H1 (cell line): ENCODE data around the gene FKBP2. TPM values are rescaled to one million over a fixed set of nuclear protein-coding genes. Genes with fewer than 3 reads are reported as not detected.
A peak's percentile ranks its signal among the peaks of the same experiment; 100 is the strongest.

Experiments
- BRCA1 ChIP-seq: IDR thresholded peaks from 2 replicates; pipeline ENCODE4 v1.6.1; 2012; ENCODE audit warnings: low read depth, low read length, improper control_type of control experiment
- CREB1 ChIP-seq: IDR thresholded peaks from 2 replicates; pipeline ENCODE4 v1.6.1; 2012; ENCODE audit warnings: inconsistent platforms
- HDAC2 ChIP-seq, 2 experiments: fragments of 300-600 bp in 1 of 2; sonication (generic) in 1 of 2; IDR thresholded peaks; 2 replicates each; pipeline ENCODE4 v1.6.1; 2011 to 2012; ENCODE audit warnings: low read depth in 2 of 2, low read length in 2 of 2, mild to moderate bottlenecking in 2 of 2, moderate library complexity in 2 of 2, borderline replicate concordance in 1 of 2, inconsistent platforms in 1 of 2
- HDAC6 ChIP-seq: IDR thresholded peaks from one replicate; pipeline ENCODE4 v1.7.1; 2012; ENCODE audit warnings: low read depth, mild to moderate bottlenecking, inconsistent platforms, low read length, moderate library complexity
- JUN ChIP-seq: IDR thresholded peaks from 2 replicates; pipeline ENCODE4 v1.6.1; 2011; ENCODE audit warnings: low read depth, mild to moderate bottlenecking, improper control_type of control experiment, low read length
- JUND ChIP-seq: IDR thresholded peaks from 2 replicates; pipeline ENCODE4 v1.6.1; 2011; ENCODE audit warnings: mild to moderate bottlenecking, improper control_type of control experiment, low read length
- MAX ChIP-seq: IDR thresholded peaks from 2 replicates; pipeline ENCODE4 v1.6.1; 2012; ENCODE audit warnings: inconsistent platforms
- PHF8 ChIP-seq: fragments of 200-600 bp; sonication (generic); conservative IDR thresholded peaks from 2 replicates; pipeline ENCODE4 v1.7.1; 2012; ENCODE audit warnings: low read depth, mild to moderate bottlenecking, inconsistent platforms, low read length, moderate library complexity
- SIN3A ChIP-seq, 2 experiments: IDR thresholded peaks in 1 of 2; conservative IDR thresholded peaks in 1 of 2; 2 replicates each; pipeline ENCODE4 v1.6.1; 2011 to 2012; ENCODE audit warnings: low read length in 2 of 2, improper control_type of control experiment in 1 of 2, low read depth in 1 of 2, mild to moderate bottlenecking in 1 of 2
- SP1 ChIP-seq: IDR thresholded peaks from 2 replicates; pipeline ENCODE4 v1.6.1; 2011; ENCODE audit warnings: low read depth, low read length
- SUZ12 ChIP-seq: fragments of 200-600 bp; sonication (generic); IDR thresholded peaks from 2 replicates; pipeline ENCODE4 v1.6.1; 2012; ENCODE audit warnings: mild to moderate bottlenecking, inconsistent platforms, low read length, moderate library complexity, mixed read lengths
- TAF1 ChIP-seq: IDR thresholded peaks from 2 replicates; pipeline ENCODE4 v1.6.1; 2011; ENCODE audit warnings: mild to moderate bottlenecking, low read depth, low read length
- TAF7 ChIP-seq: optimal IDR thresholded peaks from 2 replicates; pipeline ENCODE3; 2011; ENCODE audit warnings: low read depth, mild to moderate bottlenecking, inconsistent platforms, low read length, moderate library complexity, borderline replicate concordance
- polyA plus RNA-seq, 7 experiments: library from polyadenylated mRNA; depleted of rRNA in 3 of 7; stranded (reverse) in 5 of 7; unstranded in 2 of 7; fragments of >200 nt in 5 of 7; fragments of 200-250 nt in 2 of 7; gene quantifications; 1 replicate in 5 of 7; 2 replicates in 1 of 7; 4 replicates in 1 of 7; pipeline versions ENCODE4 v1.2.1 to v1.2.3, GENCODE V29; 2011 to 2013; ENCODE audit warnings: missing spikeins in 2 of 7, mixed read lengths in 2 of 7
- total RNA-seq: library from RNA; stranded (reverse); fragmentation: NEBNext Ultra II Directional; extraction: Animal tissue kit (Norgen Biotek cat#: 25700); gene quantifications from 2 replicates; pipeline ENCODE4 v1.2.1, GENCODE V29; 2021

FKBP2 gene
- total and polyA plus RNA-seq, 2 of the 8 experiments (the other 6 are each of a cell fraction or from before 2014, with no cell fraction given) = 41.7 to 52.5 TPM

DNA sequence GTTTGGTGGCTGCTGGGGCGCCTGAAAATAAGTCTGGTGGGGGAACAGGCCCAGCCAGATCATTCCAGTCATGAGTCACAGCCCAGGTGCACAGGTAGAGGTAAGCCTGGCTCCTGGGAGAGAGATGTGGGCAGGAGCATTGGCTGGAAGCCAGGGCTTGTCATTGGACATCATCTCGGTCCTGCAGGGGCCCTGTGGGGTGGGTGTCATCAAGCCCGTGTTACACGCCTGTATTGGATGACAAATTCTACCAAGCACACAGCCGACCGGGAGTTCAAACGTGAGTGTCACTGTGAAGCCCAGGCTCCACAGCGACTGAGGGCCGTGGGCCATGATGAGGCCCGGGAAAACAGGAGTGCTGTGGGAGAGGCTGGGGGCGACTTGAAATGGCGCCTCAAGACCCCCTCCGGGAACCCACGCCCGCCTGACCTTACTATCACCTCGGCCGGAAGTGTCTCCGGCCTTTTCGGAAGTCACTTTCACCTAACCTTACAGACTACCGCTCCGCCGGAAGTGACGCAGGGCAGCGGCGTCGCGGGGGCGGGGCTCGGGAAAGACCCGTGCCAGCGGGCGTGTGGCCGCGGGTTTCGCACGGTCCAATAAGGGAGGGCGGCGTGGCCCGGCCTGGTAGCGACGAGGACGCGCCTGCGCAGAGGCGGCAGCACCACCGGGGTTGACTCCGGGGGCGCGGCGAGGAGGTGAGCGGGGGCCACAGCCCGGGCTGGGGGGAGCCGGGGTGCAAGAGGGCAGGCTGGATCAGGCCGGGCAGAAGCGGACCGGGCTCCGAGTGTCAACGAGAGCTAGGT, at the start of gene FKBP2 (continued):
- TF ChIP-seq SIN3A (conservative IDR thresholded peaks at IDR 0.05 in 1 of 2, IDR thresholded peaks at IDR 0.05 in 1 of 2; ENCODE audit: low read depth in 1 of 2, low read length in 2 of 2) (peak in 1 of 2 experiments; percentile 29; a peak in 1 of 4 replicates), TAF1 (peak; percentile 90), PHF8 (peak; percentile 76), HDAC2 (IDR thresholded peaks at IDR 0.05; ENCODE audit: borderline replicate concordance in 1 of 2, low read depth in 2 of 2, low read length in 2 of 2) (no peak), TAF7 (peak; percentile 26), BRCA1 (no peak), SP1 (no peak), JUND (no peak), CREB1 (peak; percentile 93), JUN (no peak), HDAC6 (no peak), SUZ12 (no peak), MAX (peak; percentile 64)
